ENCODE measurements around the gene MEPCE. TPM values are rescaled to one million over a fixed set of nuclear protein-coding genes. Genes with fewer than 3 reads are reported as not detected.
"Not testable (repeated sequence)": the region's sequence is repeated elsewhere in the genome, so short reads cannot be mapped to it uniquely, and the experiment has no call there.

Gene MEPCE, protein sequence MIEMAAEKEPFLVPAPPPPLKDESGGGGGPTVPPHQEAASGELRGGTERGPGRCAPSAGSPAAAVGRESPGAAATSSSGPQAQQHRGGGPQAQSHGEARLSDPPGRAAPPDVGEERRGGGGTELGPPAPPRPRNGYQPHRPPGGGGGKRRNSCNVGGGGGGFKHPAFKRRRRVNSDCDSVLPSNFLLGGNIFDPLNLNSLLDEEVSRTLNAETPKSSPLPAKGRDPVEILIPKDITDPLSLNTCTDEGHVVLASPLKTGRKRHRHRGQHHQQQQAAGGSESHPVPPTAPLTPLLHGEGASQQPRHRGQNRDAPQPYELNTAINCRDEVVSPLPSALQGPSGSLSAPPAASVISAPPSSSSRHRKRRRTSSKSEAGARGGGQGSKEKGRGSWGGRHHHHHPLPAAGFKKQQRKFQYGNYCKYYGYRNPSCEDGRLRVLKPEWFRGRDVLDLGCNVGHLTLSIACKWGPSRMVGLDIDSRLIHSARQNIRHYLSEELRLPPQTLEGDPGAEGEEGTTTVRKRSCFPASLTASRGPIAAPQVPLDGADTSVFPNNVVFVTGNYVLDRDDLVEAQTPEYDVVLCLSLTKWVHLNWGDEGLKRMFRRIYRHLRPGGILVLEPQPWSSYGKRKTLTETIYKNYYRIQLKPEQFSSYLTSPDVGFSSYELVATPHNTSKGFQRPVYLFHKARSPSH
- 28.4 and 40.4 TPM in 2 replicates for total RNA-seq (2014; rRNA removed; shearing (Covaris generic); ENCODE audit: low replicate concordance)

DNA sequence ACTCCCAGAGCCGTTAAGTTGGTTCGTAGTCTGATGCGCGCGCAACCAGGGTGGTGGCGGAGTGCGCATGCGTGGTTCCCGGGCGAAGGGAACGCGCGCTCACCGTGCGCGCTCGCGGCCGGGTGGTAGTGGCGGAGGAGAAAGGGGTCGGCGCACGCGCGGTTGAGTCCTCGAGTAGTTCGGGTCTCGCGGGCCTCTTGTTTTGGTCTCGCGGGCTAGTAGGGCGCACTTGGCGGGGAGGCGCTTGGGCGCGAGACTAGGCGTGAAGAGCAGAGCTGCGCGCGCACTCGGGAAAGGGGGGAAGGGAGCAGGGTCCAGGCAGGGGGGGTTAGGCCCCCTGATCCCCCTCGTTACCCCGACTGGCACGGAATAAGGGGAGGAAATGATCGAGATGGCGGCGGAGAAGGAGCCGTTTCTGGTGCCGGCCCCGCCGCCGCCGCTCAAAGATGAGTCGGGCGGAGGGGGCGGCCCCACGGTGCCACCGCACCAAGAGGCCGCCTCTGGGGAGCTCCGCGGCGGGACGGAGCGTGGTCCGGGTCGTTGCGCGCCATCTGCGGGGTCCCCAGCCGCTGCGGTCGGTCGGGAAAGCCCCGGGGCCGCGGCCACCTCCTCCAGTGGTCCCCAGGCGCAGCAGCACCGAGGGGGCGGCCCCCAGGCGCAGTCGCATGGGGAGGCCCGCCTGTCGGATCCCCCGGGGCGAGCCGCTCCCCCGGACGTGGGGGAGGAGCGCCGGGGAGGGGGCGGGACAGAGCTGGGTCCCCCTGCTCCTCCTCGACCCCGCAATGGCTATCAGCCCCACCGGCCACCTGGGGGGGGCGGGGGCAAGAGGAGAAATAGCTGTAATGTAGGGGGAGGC is at the start of gene MEPCE:
TSS of gene MEPCE (plus strand) at position 195 of the 856 bp plus-strand sequence. CDS start at position 383, 188 bp downstream.
- no peaks in the 10 kb centered on the region for H3K9me2 ChIP-seq (replicated peaks; ENCODE audit: insufficient read depth, low read length)
- H4K20me1 ChIP-seq (ENCODE audit: insufficient read depth, low read depth, low read length) = peaks cover 11% of the 10 kb centered on the region; the same call in 1 of the 2 replicates
- peaks cover 27% of the 10 kb centered on the region for H3K79me2 ChIP-seq (ENCODE audit: low read length)

DNA sequence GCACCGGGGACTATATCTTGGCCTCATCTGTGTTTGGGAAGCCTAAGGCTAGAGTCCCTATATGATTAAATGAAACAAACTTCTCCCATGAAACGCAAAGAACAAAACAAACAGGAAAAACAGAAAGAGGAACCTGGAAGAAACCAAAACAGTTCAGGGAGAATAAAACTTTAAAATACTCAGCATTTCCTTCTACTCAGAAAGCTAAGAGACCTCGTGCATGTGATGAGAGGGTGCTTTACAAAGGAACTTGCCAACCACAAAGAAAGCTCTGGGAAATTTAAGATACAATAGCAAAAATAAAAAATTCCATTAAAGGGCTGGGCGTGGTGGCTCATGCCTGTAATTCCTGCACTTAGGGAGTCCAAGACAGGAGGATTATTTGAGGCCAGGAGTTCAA is 49.4 kb upstream of the MEPCE start:
- peaks cover 5% of the 10 kb centered on the region for H3K4me1 ChIP-seq (ENCODE audit: low read length)
- no peaks in the 10 kb centered on the region for H4K20me1 ChIP-seq (ENCODE audit: insufficient read depth, low read depth, low read length)
- H3K9me2 ChIP-seq (replicated peaks; ENCODE audit: insufficient read depth, low read length) = no peaks in the 10 kb centered on the region
- no peak overlapping the region for H2AFZ ChIP-seq (ENCODE audit: low read length)
- H3K27me3 ChIP-seq (ENCODE audit: low read length) = no peaks in the 10 kb centered on the region
- H3K9me3 ChIP-seq (ENCODE audit: low read length) = no peaks in the 10 kb centered on the region
- H3K4me2 ChIP-seq (ENCODE audit: low read depth, low read length, poor library complexity, severe bottlenecking) = no peak overlapping the region
- H3K36me3 ChIP-seq (ENCODE audit: insufficient read depth, low read length) = no peaks in the 10 kb centered on the region
- H3K4me3 ChIP-seq (ENCODE audit: low read length) = no peak overlapping the region
- no peak overlapping the region for H3K9ac ChIP-seq (ENCODE audit: low read length)
- H3K27ac ChIP-seq (ENCODE audit: low read length) = no peak overlapping the region
- no peaks in the 10 kb centered on the region for H3K79me2 ChIP-seq (ENCODE audit: low read length)
- no peak for DNase-seq

More for the DNA sequence above, at the start of gene MEPCE:
- DNase-seq = peak; percentile 98
- H2AFZ ChIP-seq (ENCODE audit: low read length) = no peak within 1 kb of the TSS
- peaks cover 17% of the 10 kb centered on the region for H3K36me3 ChIP-seq (ENCODE audit: insufficient read depth, low read length)
- peak within 1 kb of the TSS; percentile 94 for H3K4me2 ChIP-seq (ENCODE audit: low read depth, low read length, poor library complexity, severe bottlenecking)
- no peaks in the 10 kb centered on the region for H3K9me3 ChIP-seq (ENCODE audit: low read length)
- no peaks in the 10 kb centered on the region for H3K27me3 ChIP-seq (ENCODE audit: low read length)
- peaks cover 55% of the 10 kb centered on the region for H3K4me1 ChIP-seq (ENCODE audit: low read length)
- peak within 1 kb of the TSS; percentile 99 for H3K9ac ChIP-seq (ENCODE audit: low read length)
- H3K4me3 ChIP-seq (ENCODE audit: low read length) = peak within 1 kb of the TSS; percentile 81
- H3K27ac ChIP-seq (ENCODE audit: low read length) = peak within 1 kb of the TSS; percentile 97

DNA sequence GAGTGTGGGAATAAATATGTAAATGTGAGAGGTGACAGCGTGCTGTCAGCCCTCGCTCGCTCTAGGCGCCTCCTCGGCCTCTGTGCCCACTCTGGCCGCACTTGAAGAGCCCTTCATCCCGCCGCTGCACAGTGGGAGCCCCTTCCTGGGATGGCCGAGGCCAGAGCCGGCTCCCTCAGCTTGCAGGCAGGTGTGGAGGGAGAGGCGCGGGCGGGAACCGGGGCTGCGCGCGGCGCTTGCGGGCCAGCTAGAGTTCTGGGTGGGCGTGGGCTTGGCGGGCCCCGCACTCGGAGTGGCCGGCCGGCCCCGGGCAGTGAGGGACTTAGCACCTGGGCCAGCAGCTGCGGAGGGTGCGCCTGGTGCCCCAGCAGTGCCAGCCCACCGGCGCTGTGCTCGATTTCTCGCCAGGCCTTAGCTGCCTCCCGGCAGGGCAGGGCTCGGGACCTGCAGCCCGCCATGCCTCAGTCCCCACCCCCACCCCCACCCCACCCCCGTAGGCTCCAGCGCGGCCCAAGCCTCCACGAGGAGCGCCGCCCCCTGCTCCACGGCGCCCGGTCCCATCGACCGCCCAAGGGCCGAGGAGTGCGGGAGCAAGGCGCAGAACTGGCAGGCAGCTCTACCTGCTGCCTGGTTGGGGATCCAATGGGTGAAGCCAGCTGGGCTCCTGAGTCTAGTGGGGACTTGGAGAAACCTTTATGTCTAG is 47.9 kb upstream of the MEPCE start:
- not testable (repeated sequence) for H3K9me2 ChIP-seq (replicated peaks; ENCODE audit: insufficient read depth, low read length); H3K4me3 ChIP-seq (ENCODE audit: low read length); H3K4me1 ChIP-seq (ENCODE audit: low read length); H3K9ac ChIP-seq (ENCODE audit: low read length); H3K27me3 ChIP-seq (ENCODE audit: low read length); H3K27ac ChIP-seq (ENCODE audit: low read length); H3K4me2 ChIP-seq (ENCODE audit: low read depth, low read length, poor library complexity, severe bottlenecking); DNase-seq; H3K36me3 ChIP-seq (ENCODE audit: insufficient read depth, low read length); H2AFZ ChIP-seq (ENCODE audit: low read length); H3K9me3 ChIP-seq (ENCODE audit: low read length); H4K20me1 ChIP-seq (ENCODE audit: insufficient read depth, low read depth, low read length); H3K79me2 ChIP-seq (ENCODE audit: low read length)

DNA sequence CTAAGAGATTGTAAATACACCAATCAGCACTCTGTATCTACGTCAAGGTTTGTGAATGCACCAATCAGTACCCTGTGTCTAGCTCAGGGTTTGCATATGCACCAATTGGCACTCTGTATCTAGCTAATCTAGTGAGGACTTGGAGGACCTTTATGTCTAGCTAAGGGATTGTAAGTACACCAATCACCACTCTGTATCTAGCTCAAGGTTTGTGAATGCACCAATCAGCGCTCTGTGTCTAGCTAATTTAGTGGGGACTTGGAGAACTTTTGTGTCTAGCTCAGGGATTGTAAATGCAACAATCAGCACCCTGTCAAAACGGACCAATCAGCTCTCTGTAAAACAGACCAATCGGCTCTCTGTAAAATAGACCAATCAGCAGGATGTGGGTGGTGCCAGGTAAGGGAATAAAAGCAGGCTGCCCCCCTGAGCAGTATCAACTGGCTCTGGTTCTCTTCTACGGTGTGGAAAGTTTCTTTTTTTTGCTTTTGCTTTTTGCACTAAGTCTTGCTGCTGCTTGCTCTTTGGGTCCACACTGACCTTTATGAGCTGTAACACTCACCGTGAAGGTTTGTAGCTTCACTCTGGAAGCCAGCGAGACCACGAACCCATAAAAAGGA is 47.3 kb upstream of the MEPCE start:
- H3K4me1 ChIP-seq (ENCODE audit: low read length); H3K27me3 ChIP-seq (ENCODE audit: low read length); H3K27ac ChIP-seq (ENCODE audit: low read length); H3K9me2 ChIP-seq (replicated peaks; ENCODE audit: insufficient read depth, low read length); H3K9ac ChIP-seq (ENCODE audit: low read length); H3K9me3 ChIP-seq (ENCODE audit: low read length); H2AFZ ChIP-seq (ENCODE audit: low read length); H4K20me1 ChIP-seq (ENCODE audit: insufficient read depth, low read depth, low read length); H3K36me3 ChIP-seq (ENCODE audit: insufficient read depth, low read length); H3K4me2 ChIP-seq (ENCODE audit: low read depth, low read length, poor library complexity, severe bottlenecking); H3K79me2 ChIP-seq (ENCODE audit: low read length); H3K4me3 ChIP-seq (ENCODE audit: low read length): not testable (repeated sequence)
- DNase-seq = peak; percentile 59

DNA sequence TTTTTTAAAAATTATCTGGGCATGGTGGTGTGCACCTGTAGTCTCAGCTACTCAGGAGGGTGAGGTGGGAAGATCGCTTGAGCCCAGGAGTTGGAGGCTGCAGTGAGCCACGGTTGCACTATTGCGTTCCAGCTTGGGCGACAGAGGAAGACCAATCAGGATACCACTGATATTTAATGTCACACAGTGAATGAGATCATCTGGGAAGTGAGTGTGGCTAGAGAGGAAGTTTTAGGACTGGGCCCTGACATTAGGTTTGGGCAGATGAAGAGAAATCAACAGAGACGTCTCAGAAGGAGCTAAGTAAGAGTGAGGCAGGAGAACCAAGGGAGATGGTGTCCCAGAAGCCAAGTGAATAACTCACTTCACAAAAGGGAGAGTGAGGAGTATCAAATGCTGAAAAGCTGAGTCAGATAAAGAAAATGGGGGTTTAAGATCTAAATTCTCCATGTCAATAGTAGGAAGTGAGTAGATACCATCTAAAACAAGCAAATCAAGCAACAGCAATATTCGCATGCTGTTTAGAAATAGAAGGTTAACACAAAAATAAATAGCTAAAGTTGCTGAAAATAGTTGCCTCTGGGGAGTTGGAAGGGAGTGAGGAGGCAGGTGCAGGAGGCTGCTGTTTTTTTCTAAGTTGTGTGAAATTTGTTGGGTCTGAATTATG is 44.9 kb upstream of the MEPCE start:
- H3K9ac ChIP-seq (ENCODE audit: low read length) = no peak overlapping the region
- no peaks in the 10 kb centered on the region for H3K79me2 ChIP-seq (ENCODE audit: low read length)
- no peaks in the 10 kb centered on the region for H3K9me2 ChIP-seq (replicated peaks; ENCODE audit: insufficient read depth, low read length)
- no peak for DNase-seq
- H3K27ac ChIP-seq (ENCODE audit: low read length) = no peak overlapping the region
- H2AFZ ChIP-seq (ENCODE audit: low read length) = no peak overlapping the region
- H3K27me3 ChIP-seq (ENCODE audit: low read length) = no peaks in the 10 kb centered on the region
- H3K36me3 ChIP-seq (ENCODE audit: insufficient read depth, low read length) = no peaks in the 10 kb centered on the region
- H3K9me3 ChIP-seq (ENCODE audit: low read length) = no peaks in the 10 kb centered on the region
- no peak overlapping the region for H3K4me2 ChIP-seq (ENCODE audit: low read depth, low read length, poor library complexity, severe bottlenecking)
- no peak overlapping the region for H3K4me3 ChIP-seq (ENCODE audit: low read length)
- peaks cover 5% of the 10 kb centered on the region for H3K4me1 ChIP-seq (ENCODE audit: low read length)
- no peaks in the 10 kb centered on the region for H4K20me1 ChIP-seq (ENCODE audit: insufficient read depth, low read depth, low read length)

DNA sequence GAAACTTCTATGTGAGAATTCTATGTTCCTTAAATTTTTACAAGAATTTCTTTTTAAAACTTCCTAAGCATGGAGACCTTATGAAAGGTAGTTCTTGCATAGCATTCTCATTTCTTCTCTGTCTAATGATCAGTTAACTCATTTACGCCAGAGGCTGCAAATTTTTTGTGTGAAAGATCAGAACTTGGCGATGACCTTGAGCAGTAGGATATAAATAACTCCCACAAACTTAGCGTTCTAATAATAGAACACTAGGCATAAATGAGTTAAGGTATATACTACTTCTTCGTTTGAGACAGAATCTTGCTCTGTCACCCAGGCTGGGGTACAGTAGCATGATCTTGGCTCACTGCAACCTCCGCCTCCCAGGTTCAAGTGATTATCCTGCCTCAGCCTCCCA is 42.7 kb upstream of the MEPCE start:
- no peak for DNase-seq
- H3K9me3 ChIP-seq (ENCODE audit: low read length) = no peaks in the 10 kb centered on the region
- H3K9ac ChIP-seq (ENCODE audit: low read length) = no peak overlapping the region
- H3K4me3 ChIP-seq (ENCODE audit: low read length) = no peak overlapping the region
- H2AFZ ChIP-seq (ENCODE audit: low read length) = no peak overlapping the region
- H3K27me3 ChIP-seq (ENCODE audit: low read length) = no peaks in the 10 kb centered on the region
- H3K9me2 ChIP-seq (replicated peaks; ENCODE audit: insufficient read depth, low read length) = no peaks in the 10 kb centered on the region
- no peaks in the 10 kb centered on the region for H4K20me1 ChIP-seq (ENCODE audit: insufficient read depth, low read depth, low read length)
- no peak overlapping the region for H3K4me2 ChIP-seq (ENCODE audit: low read depth, low read length, poor library complexity, severe bottlenecking)
- H3K36me3 ChIP-seq (ENCODE audit: insufficient read depth, low read length) = no peaks in the 10 kb centered on the region
- no peak overlapping the region for H3K27ac ChIP-seq (ENCODE audit: low read length)
- peaks cover 6% of the 10 kb centered on the region for H3K4me1 ChIP-seq (ENCODE audit: low read length)
- no peaks in the 10 kb centered on the region for H3K79me2 ChIP-seq (ENCODE audit: low read length)

DNA sequence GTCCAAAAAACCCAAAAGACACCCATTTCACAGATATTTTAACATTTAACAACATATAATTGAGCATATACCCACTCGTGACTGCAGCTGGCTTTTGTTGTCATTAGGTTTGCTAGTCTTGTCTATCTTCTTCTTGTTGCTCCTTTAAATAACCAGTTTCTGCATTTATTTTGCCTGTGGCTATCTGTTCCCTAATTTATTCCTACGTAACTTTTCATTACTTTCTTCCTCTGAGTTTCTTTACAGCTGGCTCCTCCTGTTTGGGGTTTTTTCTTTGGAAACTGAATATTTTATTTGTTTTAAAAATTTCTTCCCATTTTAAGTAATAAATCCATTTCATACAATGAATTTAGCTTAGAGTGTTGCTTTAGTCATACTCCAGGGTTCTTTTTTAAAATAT is 41.9 kb upstream of the MEPCE start:
- Histone ChIP-seq H3K27ac (ENCODE audit: low read length) (no peak overlapping the region), H3K9ac (ENCODE audit: low read length) (no peak overlapping the region), H3K9me3 (ENCODE audit: low read length) (no peaks in the 10 kb centered on the region), H2AFZ (ENCODE audit: low read length) (no peak overlapping the region), H3K27me3 (ENCODE audit: low read length) (no peaks in the 10 kb centered on the region), H3K4me2 (ENCODE audit: low read depth, low read length, poor library complexity, severe bottlenecking) (no peak overlapping the region), H4K20me1 (ENCODE audit: insufficient read depth, low read depth, low read length) (no peaks in the 10 kb centered on the region), H3K79me2 (ENCODE audit: low read length) (no peaks in the 10 kb centered on the region), H3K36me3 (ENCODE audit: insufficient read depth, low read length) (no peaks in the 10 kb centered on the region), H3K4me1 (ENCODE audit: low read length) (peaks cover 14% of the 10 kb centered on the region), H3K9me2 (replicated peaks; ENCODE audit: insufficient read depth, low read length) (no peaks in the 10 kb centered on the region), H3K4me3 (ENCODE audit: low read length) (no peak overlapping the region)
- no peak for DNase-seq
